Dermis microvascular lymphatic vessel endothelial cell (primary cell): ENCODE results near the gene ID1. TPM values are rescaled to one million over a fixed set of nuclear protein-coding genes. Genes with fewer than 3 reads are reported as not detected.
A peak's percentile ranks its signal among the peaks of the same experiment; 100 is the strongest.
"Not testable (repeated sequence)": the region's sequence is repeated elsewhere in the genome, so short reads cannot be mapped to it uniquely, and the experiment has no call there.

Experiments used
- DNase-seq, 2 donors: peaks; one replicate each; pipeline versions ENCODE4 v3.0.0 to v3.0.0-alpha.2; 2010; ENCODE audit warnings: low read depth in 2 of 2
- total RNA-seq: library from RNA; depleted of rRNA; stranded (reverse); fragments of >200 nt; gene quantifications from 2 replicates; pipeline ENCODE4 v1.2.1, GENCODE V29; 2014

Gene ID1
- total RNA-seq, 1 donor from 2014 or later: 576 TPM

GRCh38 chr20:31596831-31597480 is 8.1 kb upstream of the ID1 start:
- DNase-seq: no peak

DNA sequence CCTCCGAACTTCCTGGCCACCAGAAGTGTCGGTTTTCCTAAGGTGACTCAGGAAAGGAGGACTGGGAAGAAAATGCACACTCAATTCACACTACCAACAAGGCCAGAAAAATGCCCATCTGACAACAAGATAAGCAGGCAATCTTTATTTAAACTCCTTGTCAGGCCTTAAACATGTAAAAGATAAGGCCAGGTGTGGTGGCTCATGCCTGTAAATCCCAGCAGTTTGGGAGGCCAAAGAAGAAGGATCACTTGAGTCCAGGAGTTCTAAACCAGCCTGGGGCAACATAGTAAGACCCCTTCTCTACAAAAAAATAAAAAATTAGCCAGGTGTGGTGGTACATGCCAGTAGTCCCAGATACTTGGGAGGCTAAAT is 7.6 kb upstream of the ID1 start:
- DNase-seq: no peak

GRCh38 chr20:31602431-31602778 is 2.7 kb upstream of the ID1 start:
- DNase-seq: no peak

GRCh38 chr20:31602779-31603441 is 2.2 kb upstream of the ID1 start:
- peak; percentile 50 to 79 for DNase-seq

DNA sequence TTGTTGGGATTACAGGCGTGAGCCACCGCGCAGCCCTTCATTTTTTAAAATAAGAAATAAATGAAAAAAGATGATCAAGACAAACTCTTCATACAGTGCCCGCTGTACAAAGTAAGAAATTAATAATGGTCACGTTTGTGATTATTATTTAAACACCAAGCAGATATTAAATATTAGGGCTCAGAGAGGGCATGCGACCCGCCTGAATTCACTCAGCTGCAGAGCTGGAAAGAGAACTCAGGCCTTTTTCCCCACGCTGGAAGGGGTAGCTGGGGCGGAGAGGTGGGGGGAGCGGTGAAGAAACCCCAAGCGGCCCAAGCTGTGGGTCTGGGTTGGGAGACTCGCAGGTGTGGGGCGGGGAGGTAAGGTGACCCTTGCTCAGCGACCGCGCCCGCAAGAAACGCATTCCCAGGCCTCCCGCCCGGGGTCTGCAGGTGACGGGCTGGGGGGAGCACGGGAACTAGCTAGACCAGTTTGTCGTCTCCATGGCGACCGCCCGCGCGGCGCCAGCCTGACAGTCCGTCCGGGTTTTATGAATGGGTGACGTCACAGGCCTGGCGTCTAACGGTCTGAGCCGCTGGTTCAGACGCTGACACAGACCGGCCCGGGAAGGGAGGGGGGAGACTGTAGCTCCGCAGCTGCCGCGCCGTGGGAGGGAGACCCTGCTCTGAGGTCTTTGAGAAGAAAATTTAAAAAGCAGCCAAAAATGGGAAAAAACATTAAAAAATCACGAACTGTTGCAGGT is 1.1 kb upstream of the ID1 start:
- DNase-seq: peak; percentile 98 to 99

- no peak for DNase-seq
Observed at GRCh38 chr20:31604567-31605030, 490 bp upstream of the ID1 start.

DNA sequence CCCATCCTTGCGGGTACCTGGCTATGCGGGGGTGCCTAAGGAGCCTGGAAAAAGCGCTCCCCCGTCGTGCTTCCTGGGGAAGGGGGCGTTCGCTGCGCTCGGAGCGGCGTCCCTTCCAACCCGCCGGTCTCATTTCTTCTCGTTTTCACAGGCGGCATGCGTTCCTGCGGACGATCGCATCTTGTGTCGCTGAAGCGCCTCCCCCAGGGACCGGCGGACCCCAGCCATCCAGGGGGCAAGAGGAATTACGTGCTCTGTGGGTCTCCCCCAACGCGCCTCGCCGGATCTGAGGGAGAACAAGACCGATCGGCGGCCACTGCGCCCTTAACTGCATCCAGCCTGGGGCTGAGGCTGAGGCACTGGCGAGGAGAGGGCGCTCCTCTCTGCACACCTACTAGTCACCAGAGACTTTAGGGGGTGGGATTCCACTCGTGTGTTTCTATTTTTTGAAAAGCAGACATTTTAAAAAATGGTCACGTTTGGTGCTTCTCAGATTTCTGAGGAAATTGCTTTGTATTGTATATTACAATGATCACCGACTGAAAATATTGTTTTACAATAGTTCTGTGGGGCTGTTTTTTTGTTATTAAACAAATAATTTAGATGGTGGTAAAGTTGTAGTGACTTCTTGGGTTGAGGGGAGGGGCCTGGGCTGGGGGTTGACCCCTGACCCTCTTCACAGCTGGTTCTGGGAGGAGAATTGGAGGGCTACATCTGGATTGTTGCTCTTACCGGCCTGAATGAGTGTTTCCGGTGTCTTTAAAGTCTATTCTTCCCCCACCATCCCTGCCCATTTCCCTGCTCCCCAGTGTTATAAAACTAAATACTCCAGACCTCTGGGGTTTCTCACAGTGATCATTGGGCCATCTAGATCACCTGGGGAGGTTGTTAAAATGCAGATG is 1.1 kb downstream of the ID1 start:
- DNase-seq: peak in 1 of 2 donors; percentile 40

- DNase-seq: peak; percentile 79 to 84
Observed at GRCh38 chr20:31606804-31607639, 1.9 kb downstream of the ID1 start.

GRCh38 chr20:31607640-31608250 is 2.7 kb downstream of the ID1 start:
- DNase-seq: peak; percentile 54 to 55

DNA sequence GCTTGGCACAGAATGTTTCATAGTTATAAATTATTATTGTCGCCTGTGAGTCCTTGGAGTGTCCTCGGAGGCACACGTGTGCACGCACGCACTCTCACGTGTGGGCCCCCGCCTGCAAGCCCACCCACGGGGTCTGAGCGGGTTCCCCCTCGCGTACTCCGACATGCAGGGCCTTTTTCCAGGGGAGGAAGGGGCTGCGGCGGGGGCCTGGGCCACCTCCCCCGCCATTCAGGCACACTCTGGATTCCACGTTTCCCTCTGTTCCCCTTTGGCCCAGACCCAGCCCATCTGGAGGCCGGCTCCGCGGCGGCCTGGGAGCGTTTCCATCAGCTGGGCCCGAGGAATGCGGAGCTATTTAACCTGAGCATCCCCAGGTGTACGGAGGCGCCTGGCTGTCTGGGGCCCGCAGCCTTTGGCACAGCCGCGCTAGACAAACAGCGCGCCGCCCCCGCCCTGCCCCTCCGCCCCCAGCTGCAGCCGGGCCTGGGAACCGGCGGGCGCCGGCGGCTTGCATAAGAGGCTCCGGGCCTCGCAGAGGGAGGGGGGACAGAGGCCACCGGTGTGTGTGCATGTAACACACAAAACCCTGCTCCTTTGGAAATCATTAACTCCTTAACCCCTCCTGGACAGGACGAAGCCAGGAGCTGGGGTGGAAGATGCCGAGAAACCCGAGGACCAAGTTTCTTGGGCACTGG is 3.3 kb downstream of the ID1 start:
- DNase-seq: peak; percentile 94

- not testable (repeated sequence) for DNase-seq
Observed at GRCh38 chr20:31612271-31612640, 7.2 kb downstream of the ID1 start.

- no peak for DNase-seq
Observed at GRCh38 chr20:31615416-31615815, 10.3 kb downstream of the ID1 start.

GRCh38 chr20:31617432-31618104 is 12.5 kb downstream of the ID1 start:
- no peak for DNase-seq

DNA sequence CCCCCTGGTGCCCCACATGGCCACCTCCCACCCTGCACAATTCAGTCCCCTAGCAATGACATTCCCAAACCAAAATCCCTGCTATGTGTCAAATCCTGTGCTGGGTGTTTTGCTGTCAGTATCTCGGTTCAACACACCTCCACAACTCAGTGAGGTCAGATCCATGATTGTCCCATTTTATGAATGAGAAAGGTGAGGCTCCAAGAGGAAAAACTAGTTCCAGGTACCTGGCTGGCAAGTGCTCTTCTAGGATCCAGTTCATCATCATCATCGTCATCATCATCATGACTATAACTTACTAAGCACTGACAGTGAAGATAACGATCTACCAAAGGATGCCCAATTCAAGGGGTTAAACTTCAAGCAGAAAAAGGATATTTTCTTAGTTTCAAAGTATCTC is 15.2 kb downstream of the ID1 start:
- no peak for DNase-seq

DNA sequence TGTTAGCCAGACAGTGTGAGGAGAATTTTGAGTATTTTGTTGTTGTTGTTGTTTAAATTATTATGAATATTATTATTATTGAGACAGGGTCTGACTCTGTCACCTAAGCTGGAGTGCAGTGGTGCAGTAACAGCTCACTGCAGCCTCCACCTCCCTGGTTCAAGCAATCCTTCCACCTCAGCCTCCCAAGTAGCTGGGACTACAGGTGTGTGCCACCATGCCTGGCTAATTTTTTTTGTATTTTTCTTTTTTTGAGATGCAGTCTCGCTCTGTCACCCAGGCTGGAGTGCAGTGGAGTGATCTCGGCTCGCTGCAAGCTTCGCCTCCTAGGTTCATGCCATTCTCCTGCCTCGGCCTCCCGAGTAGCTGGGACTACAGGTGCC is 18.0 kb downstream of the ID1 start:
- not testable (repeated sequence) for DNase-seq

DNA sequence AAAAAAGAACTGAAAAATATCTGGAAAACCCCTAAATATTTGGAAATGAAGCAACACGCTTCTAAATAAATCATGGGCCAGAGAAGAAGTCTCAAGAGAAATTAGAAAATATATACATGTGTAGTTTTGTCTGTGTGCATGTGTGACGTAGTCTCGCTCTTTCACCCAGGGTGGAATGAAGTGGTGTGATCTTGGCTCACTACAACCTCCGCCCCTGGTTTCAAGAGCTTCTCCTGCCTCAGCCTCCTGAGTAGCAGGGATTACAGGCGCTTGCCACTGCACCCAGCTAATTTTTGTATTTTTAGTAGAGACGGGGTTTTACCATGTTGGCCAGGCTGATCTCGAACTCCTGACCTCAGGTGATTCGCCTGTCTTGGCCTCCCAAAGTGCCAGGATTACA is 21.4 kb downstream of the ID1 start:
- not testable (repeated sequence) for DNase-seq

GRCh38 chr20:31628057-31628456 is 23.0 kb downstream of the ID1 start:
- not testable (repeated sequence) for DNase-seq

GRCh38 chr20:31630187-31630790 is 25.2 kb downstream of the ID1 start:
- DNase-seq: no peak
